C4-2B (cell line): ENCODE data around the gene ERC2.

Experiments used
- H3K27ac ChIP-seq: fragments of 450-650 bp; 2 replicates; pipeline ENCODE4 v1.5.1; 2017
- CTCF ChIP-seq: fragments of 450-650 bp; conservative IDR thresholded peaks from 2 replicates; pipeline ENCODE4 v1.5.1; 2017; ENCODE audit warnings: mild to moderate bottlenecking
- ZFX ChIP-seq: fragments of 450-650 bp; IDR thresholded peaks from 2 replicates; pipeline ENCODE4 v1.6.1; 2017

The ERC2 gene

GRCh38 chr3:56366641-56367162, 101.6 kb downstream of the ERC2 start:
- no peak for TF ChIP-seq CTCF
- no peak for TF ChIP-seq ZFX
- H3K27ac ChIP-seq = no peak overlapping the region

GRCh38 chr3:56365905-56366640, 102.2 kb downstream of the ERC2 start:
- TF ChIP-seq ZFX (no peak), CTCF (no peak)
- H3K27ac ChIP-seq = no peak overlapping the region

- TF ChIP-seq CTCF = no peak
- TF ChIP-seq ZFX = no peak
- H3K27ac ChIP-seq = no peak overlapping the region
These were observed 103.6 kb downstream of the ERC2 start for GRCh38 chr3:56364665-56365064.

GRCh38 chr3:56363720-56364119, 104.5 kb downstream of the ERC2 start:
- TF ChIP-seq CTCF = no peak
- TF ChIP-seq ZFX = no peak
- no peak overlapping the region for H3K27ac ChIP-seq

- TF ChIP-seq CTCF (no peak), ZFX (no peak)
- no peak overlapping the region for H3K27ac ChIP-seq
These were observed 106.5 kb downstream of the ERC2 start for GRCh38 chr3:56361731-56362130.

- TF ChIP-seq ZFX (no peak), CTCF (no peak)
- H3K27ac ChIP-seq = no peak overlapping the region
These were observed 111.0 kb downstream of the ERC2 start for GRCh38 chr3:56357266-56357665.

GRCh38 chr3:56356808-56357207, 111.5 kb downstream of the ERC2 start:
- TF ChIP-seq CTCF (no peak), ZFX (no peak)
- no peak overlapping the region for H3K27ac ChIP-seq
